Stimulated activated naive B cell treated with anti-CD40 and anti-IgM and Interleukin-4, amounts not matched to agents 10 μg/mL and 1 μg/mL and 100 μg/mL, for 72 hours (primary cell): Measurements from ENCODE around the gene OCA2.
"Not testable (repeated sequence)": the region's sequence is repeated elsewhere in the genome, so short reads cannot be mapped to it uniquely, and the experiment has no call there.

Experiments used
- ATAC-seq, 2 donors: fragments of 150-1000 bp; cut with Tn5 transposase; replicated peaks; 2 replicates each; pipeline ENCODE4 v1.10.0; 2021; ENCODE audit warnings: moderate library complexity in 1 of 2
- DNase-seq: peaks from one replicate; pipeline ENCODE4 v3.0.0; 2021
- H3K27ac Mint-ChIP-seq: one replicate; pipeline ENCODE4 v1.8.0; 2022; ENCODE audit warnings: mild to moderate bottlenecking, mixed read lengths
- H3K27me3 Mint-ChIP-seq, 2 donors: one replicate each; pipeline ENCODE4 v1.8.0; 2022; ENCODE audit warnings: mixed read lengths in 2 of 2
- H3K36me3 Mint-ChIP-seq, 2 donors: one replicate each; pipeline ENCODE4 v1.8.0; 2022; ENCODE audit warnings: mixed read lengths in 2 of 2, mild to moderate bottlenecking in 1 of 2
- H3K4me1 Mint-ChIP-seq, 2 donors: one replicate each; pipeline ENCODE4 v1.8.0; 2022; ENCODE audit warnings: mixed read lengths in 2 of 2, mild to moderate bottlenecking in 1 of 2
- H3K4me3 Mint-ChIP-seq, 2 donors: one replicate each; pipeline ENCODE4 v1.8.0; 2022; ENCODE audit warnings: mild to moderate bottlenecking in 2 of 2, mixed read lengths in 2 of 2, moderate library complexity in 1 of 2
- H3K9me3 Mint-ChIP-seq, 2 donors: one replicate each; pipeline ENCODE4 v1.8.0; 2022; ENCODE audit warnings: mixed read lengths in 2 of 2, mild to moderate bottlenecking in 1 of 2

OCA2 gene

GRCh38 chr15:28127036-28127435 lies 27.9 kb upstream of the OCA2 start:
- Mint-ChIP-seq H3K27me3 (no peaks in the 10 kb centered on the region), H3K36me3 (peaks cover 43 to 46% of the 10 kb centered on the region in 2 donors), H3K4me3 (no peak overlapping the region), H3K9me3 (no peaks in the 10 kb centered on the region), H3K27ac (peak overlapping the region; percentile 79), H3K4me1 (peaks cover 14 to 21% of the 10 kb centered on the region in 2 donors)
- no peak for ATAC-seq
- DNase-seq, result no peak

GRCh38 chr15:28125673-28126651 lies 26.8 kb upstream of the OCA2 start:
- H3K4me3 Mint-ChIP-seq, result no peak overlapping the region
- ATAC-seq (peak; percentile 45 to 52), DNase-seq (no peak)
- no peaks in the 10 kb centered on the region for H3K9me3 Mint-ChIP-seq
- no peak overlapping the region for H3K27ac Mint-ChIP-seq
- H3K27me3 Mint-ChIP-seq, result no peaks in the 10 kb centered on the region
- peaks cover 42 to 46% of the 10 kb centered on the region in 2 donors for H3K36me3 Mint-ChIP-seq
- H3K4me1 Mint-ChIP-seq, result peaks cover 14 to 21% of the 10 kb centered on the region in 2 donors

GRCh38 chr15:28124841-28125240 lies 25.7 kb upstream of the OCA2 start:
- H3K27ac Mint-ChIP-seq, result no peak overlapping the region
- no peak overlapping the region for H3K4me3 Mint-ChIP-seq
- H3K27me3 Mint-ChIP-seq, result no peaks in the 10 kb centered on the region
- ATAC-seq (no peak), DNase-seq (no peak)
- H3K36me3 Mint-ChIP-seq, result peaks cover 38 to 47% of the 10 kb centered on the region in 2 donors
- H3K4me1 Mint-ChIP-seq, result peaks cover 14 to 21% of the 10 kb centered on the region in 2 donors
- no peaks in the 10 kb centered on the region for H3K9me3 Mint-ChIP-seq

GRCh38 chr15:28123408-28124023 lies 24.4 kb upstream of the OCA2 start:
- peaks cover 12 to 18% of the 10 kb centered on the region in 2 donors for H3K4me1 Mint-ChIP-seq
- no peaks in the 10 kb centered on the region for H3K9me3 Mint-ChIP-seq
- no peak overlapping the region for H3K27ac Mint-ChIP-seq
- H3K4me3 Mint-ChIP-seq, result no peak overlapping the region
- H3K27me3 Mint-ChIP-seq, result no peaks in the 10 kb centered on the region
- ATAC-seq (peak; percentile 60 to 73), DNase-seq (peak; percentile 32)
- peaks cover 27 to 51% of the 10 kb centered on the region in 2 donors for H3K36me3 Mint-ChIP-seq

GRCh38 chr15:28122038-28122949 lies 23.2 kb upstream of the OCA2 start:
- DNase-seq (no peak), ATAC-seq (no peak)
- peaks cover 28 to 57% of the 10 kb centered on the region in 2 donors for H3K36me3 Mint-ChIP-seq
- no peak overlapping the region for H3K4me3 Mint-ChIP-seq
- no peaks in the 10 kb centered on the region for H3K9me3 Mint-ChIP-seq
- no peak overlapping the region for H3K27ac Mint-ChIP-seq
- peaks cover 6 to 7% of the 10 kb centered on the region in 2 donors for H3K4me1 Mint-ChIP-seq
- H3K27me3 Mint-ChIP-seq, result no peaks in the 10 kb centered on the region

GRCh38 chr15:28121577-28121976 lies 22.5 kb upstream of the OCA2 start:
- H3K27me3 Mint-ChIP-seq, ATAC-seq, H3K27ac Mint-ChIP-seq, H3K4me1 Mint-ChIP-seq, H3K9me3 Mint-ChIP-seq, H3K4me3 Mint-ChIP-seq, DNase-seq: not testable (repeated sequence)
- H3K36me3 Mint-ChIP-seq, result peaks cover 26 to 55% of the 10 kb centered on the region in 2 donors

- DNase-seq, result no peak
- no peaks in the 10 kb centered on the region for H3K27me3 Mint-ChIP-seq
- no peak overlapping the region for H3K4me3 Mint-ChIP-seq
- ATAC-seq, result no peak
- H3K36me3 Mint-ChIP-seq, result peaks cover 37 to 64% of the 10 kb centered on the region in 2 donors
- H3K27ac Mint-ChIP-seq, result no peak overlapping the region
- H3K4me1 Mint-ChIP-seq, result peaks cover 0 to 3% of the 10 kb centered on the region in 2 donors
- H3K9me3 Mint-ChIP-seq, result no peaks in the 10 kb centered on the region
These were observed 21.2 kb upstream of the OCA2 start for GRCh38 chr15:28120359-28120640.

- peaks cover 32 to 68% of the 10 kb centered on the region in 2 donors for H3K36me3 Mint-ChIP-seq
- no peak for ATAC-seq
These were observed 19.4 kb upstream of the OCA2 start for GRCh38 chr15:28118531-28118930.

GRCh38 chr15:28118083-28118482 lies 19.0 kb upstream of the OCA2 start:
- peaks cover 33 to 68% of the 10 kb centered on the region in 2 donors for H3K36me3 Mint-ChIP-seq

More at GRCh38 chr15:28118531-28118930, 19.4 kb upstream of the OCA2 start:
- DNase-seq, result no peak
- Mint-ChIP-seq H3K27me3 (no peaks in the 10 kb centered on the region), H3K9me3 (no peaks in the 10 kb centered on the region), H3K4me3 (no peak overlapping the region), H3K27ac (no peak overlapping the region), H3K4me1 (peaks cover 0 to 3% of the 10 kb centered on the region in 2 donors)

GRCh38 chr15:28117432-28117990 lies 18.4 kb upstream of the OCA2 start:
- DNase-seq, result no peak
- ATAC-seq, result no peak
- Mint-ChIP-seq H3K27me3 (no peaks in the 10 kb centered on the region), H3K9me3 (no peaks in the 10 kb centered on the region), H3K36me3 (peaks cover 36 to 68% of the 10 kb centered on the region in 2 donors), H3K4me3 (no peak overlapping the region), H3K27ac (no peak overlapping the region), H3K4me1 (no peaks in the 10 kb centered on the region)

More at GRCh38 chr15:28118083-28118482, 19.0 kb upstream of the OCA2 start:
- no peak overlapping the region for H3K4me3 Mint-ChIP-seq
- no peaks in the 10 kb centered on the region for H3K27me3 Mint-ChIP-seq
- no peak overlapping the region for H3K27ac Mint-ChIP-seq
- no peak for DNase-seq
- no peaks in the 10 kb centered on the region for H3K4me1 Mint-ChIP-seq
- no peak for ATAC-seq
- no peaks in the 10 kb centered on the region for H3K9me3 Mint-ChIP-seq

GRCh38 chr15:28116521-28117431 lies 17.7 kb upstream of the OCA2 start:
- Mint-ChIP-seq H3K27me3 (no peaks in the 10 kb centered on the region), H3K9me3 (no peaks in the 10 kb centered on the region), H3K4me3 (no peak overlapping the region), H3K4me1 (no peaks in the 10 kb centered on the region), H3K36me3 (peaks cover 39 to 70% of the 10 kb centered on the region in 2 donors), H3K27ac (peak overlapping the region; percentile 47)
- ATAC-seq (no peak), DNase-seq (no peak)

- DNase-seq (no peak), ATAC-seq (no peak)
- Mint-ChIP-seq H3K36me3 (peaks cover 39 to 69% of the 10 kb centered on the region in 2 donors), H3K27ac (no peak overlapping the region), H3K9me3 (no peaks in the 10 kb centered on the region), H3K27me3 (no peaks in the 10 kb centered on the region), H3K4me3 (no peak overlapping the region), H3K4me1 (no peaks in the 10 kb centered on the region)
These were observed 16.8 kb upstream of the OCA2 start for GRCh38 chr15:28115871-28116270.
